Activated CD8-positive, alpha-beta T cell treated with anti-CD3 and anti-CD28 coated beads for 36 hours (primary cell): ENCODE measurements around the gene VIP. TPM values are rescaled to one million over a fixed set of nuclear protein-coding genes. Genes with fewer than 3 reads are reported as not detected.

Experiments
- ATAC-seq: fragments of 200-7000 bp; cut with Tn5 transposase; one replicate; pipeline ENCODE4 v1.10.0; 2021; ENCODE audit warnings: mild to moderate bottlenecking, moderate library complexity
- CTCF ChIA-PET: fragments of 350-600 bp; sonication (Branson Sonifier 250); formaldehyde crosslinking; loops from one replicate; lab custom pipeline; 2021; ENCODE audit warnings: antibody characterized with exemption; lab: Charles Lee
- POLR2A ChIA-PET: fragments of 350-600 bp; sonication (Branson Sonifier 250); formaldehyde crosslinking; loops from one replicate; lab custom pipeline; 2021; ENCODE audit warnings: antibody characterized with exemption; lab: Charles Lee
- DNase-seq: peaks from one replicate; pipeline ENCODE4 v3.0.0-alpha.2; 2020
- H3K27ac Mint-ChIP-seq: one replicate; pipeline ENCODE4 v1.8.0; 2021; ENCODE audit warnings: mild to moderate bottlenecking, mixed read lengths
- H3K27me3 Mint-ChIP-seq: one replicate; pipeline ENCODE4 v1.8.0; 2021; ENCODE audit warnings: mixed read lengths
- H3K36me3 Mint-ChIP-seq: one replicate; pipeline ENCODE4 v1.8.0; 2021; ENCODE audit warnings: low read depth, mixed read lengths
- H3K4me1 Mint-ChIP-seq: one replicate; pipeline ENCODE4 v1.8.0; 2021; ENCODE audit warnings: low read depth, mixed read lengths
- H3K4me3 Mint-ChIP-seq: one replicate; pipeline ENCODE4 v1.8.0; 2021; ENCODE audit warnings: mild to moderate bottlenecking, moderate library complexity, mixed read lengths
- H3K9me3 Mint-ChIP-seq: one replicate; pipeline ENCODE4 v1.8.0; 2021; ENCODE audit warnings: mixed read lengths
- intact Hi-C: fragments of 100-400 bp; cut with micrococcal nuclease; formaldehyde crosslinking; loops from one replicate; pipeline ENCODE4 v1.10.0; 2022
- total RNA-seq, 2 experiments: library from RNA; stranded (reverse); gene quantifications; one replicate each; pipeline ENCODE4 v1.2.3, GENCODE V29; 2021
- TF ChIP-seq, protein P1 (sequence below): fragments of 200-600 bp; IDR thresholded peaks from one replicate; pipeline ENCODE4 v1.8.0; 2022; ENCODE audit warnings: antibody characterized with exemption, mild to moderate bottlenecking

VIP gene
- total RNA-seq, 2 experiments from 2014 or later = not detected

DNA sequence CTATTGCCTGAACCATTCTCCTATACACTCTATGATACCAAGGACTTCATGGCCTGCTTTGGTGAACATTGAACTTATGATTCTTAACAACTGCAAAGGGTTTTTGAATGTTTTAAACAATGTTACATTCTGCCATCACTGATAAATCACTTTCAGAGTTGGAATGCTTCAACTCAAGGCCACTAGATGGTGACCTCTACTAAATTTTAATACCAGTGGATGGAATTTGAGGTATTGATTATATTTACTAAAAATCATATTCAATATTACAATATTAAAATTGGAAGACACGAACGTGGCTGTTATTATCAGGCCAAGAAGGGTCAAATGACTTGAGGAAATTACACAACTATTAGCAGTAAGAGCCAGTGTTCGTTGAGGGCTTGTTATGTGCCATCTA lies 34.3 kb upstream of the VIP start:
- DNase-seq = no peak
- H3K4me3 Mint-ChIP-seq = no peak overlapping the region
- H3K27me3 Mint-ChIP-seq = no peaks in the 10 kb centered on the region
- H3K36me3 Mint-ChIP-seq = no peaks in the 10 kb centered on the region
- POLR2A ChIA-PET = no interaction called here
- H3K9me3 Mint-ChIP-seq = peaks cover 8% of the 10 kb centered on the region
- TF ChIP-seq, protein P1, sequence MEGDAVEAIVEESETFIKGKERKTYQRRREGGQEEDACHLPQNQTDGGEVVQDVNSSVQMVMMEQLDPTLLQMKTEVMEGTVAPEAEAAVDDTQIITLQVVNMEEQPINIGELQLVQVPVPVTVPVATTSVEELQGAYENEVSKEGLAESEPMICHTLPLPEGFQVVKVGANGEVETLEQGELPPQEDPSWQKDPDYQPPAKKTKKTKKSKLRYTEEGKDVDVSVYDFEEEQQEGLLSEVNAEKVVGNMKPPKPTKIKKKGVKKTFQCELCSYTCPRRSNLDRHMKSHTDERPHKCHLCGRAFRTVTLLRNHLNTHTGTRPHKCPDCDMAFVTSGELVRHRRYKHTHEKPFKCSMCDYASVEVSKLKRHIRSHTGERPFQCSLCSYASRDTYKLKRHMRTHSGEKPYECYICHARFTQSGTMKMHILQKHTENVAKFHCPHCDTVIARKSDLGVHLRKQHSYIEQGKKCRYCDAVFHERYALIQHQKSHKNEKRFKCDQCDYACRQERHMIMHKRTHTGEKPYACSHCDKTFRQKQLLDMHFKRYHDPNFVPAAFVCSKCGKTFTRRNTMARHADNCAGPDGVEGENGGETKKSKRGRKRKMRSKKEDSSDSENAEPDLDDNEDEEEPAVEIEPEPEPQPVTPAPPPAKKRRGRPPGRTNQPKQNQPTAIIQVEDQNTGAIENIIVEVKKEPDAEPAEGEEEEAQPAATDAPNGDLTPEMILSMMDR = no peak
- ATAC-seq = no peak
- no peak overlapping the region for H3K27ac Mint-ChIP-seq
- CTCF ChIA-PET = no interaction called here
- intact Hi-C loops = no loop called here
- H3K4me1 Mint-ChIP-seq = no peaks in the 10 kb centered on the region

DNA sequence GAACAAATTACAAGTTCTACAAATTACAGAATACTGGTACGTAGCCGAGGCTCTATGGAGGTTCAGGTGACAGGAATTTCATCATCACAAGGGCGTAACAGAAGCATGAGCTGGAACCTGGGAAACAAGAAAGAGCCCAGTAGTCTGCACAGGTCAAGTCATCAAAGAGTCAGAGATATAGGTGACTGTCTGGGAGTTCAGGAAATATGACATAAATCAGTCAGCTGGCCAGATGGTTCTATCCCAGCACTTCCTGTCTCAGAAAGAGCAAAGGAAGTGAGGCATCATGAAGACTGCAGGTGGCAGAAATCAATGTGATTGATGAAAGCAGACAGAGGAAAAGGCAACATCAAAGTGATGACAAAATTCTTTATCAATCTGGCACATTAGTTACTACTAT lies 29.6 kb upstream of the VIP start:
- no peaks in the 10 kb centered on the region for H3K9me3 Mint-ChIP-seq
- no peaks in the 10 kb centered on the region for H3K36me3 Mint-ChIP-seq
- H3K27ac Mint-ChIP-seq = no peak overlapping the region
- no peaks in the 10 kb centered on the region for H3K4me1 Mint-ChIP-seq
- H3K27me3 Mint-ChIP-seq = peaks cover 2% of the 10 kb centered on the region
- CTCF ChIA-PET = interaction anchor here (1.2 kb wide), 1 partner anchor 227 kb away, joined by 3 read pairs; no protein-coding TSS in a partner anchor
- DNase-seq (no peak), ATAC-seq (no peak)
- TF ChIP-seq, protein P1 = no peak
- intact Hi-C loops = no loop called here
- H3K4me3 Mint-ChIP-seq = no peak overlapping the region
- POLR2A ChIA-PET = no interaction called here

DNA sequence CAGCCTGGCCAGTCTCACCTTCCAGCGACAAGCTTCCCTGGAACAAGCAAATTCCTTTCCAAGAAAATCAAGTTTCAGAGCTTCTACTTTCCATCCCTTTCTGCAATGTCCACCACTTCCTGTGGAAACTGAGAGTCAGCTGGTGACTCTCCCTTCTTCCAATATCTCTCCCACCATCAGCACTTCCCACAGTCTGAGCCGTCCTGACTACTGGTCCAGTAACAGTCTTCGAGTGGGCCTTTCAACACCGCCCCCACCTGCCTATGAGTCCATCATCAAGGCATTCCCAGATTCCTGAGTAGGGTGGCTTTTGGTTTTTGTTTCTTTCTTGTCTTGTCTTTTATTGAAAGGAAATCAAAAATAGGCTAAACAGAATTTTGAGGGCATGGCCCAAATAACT lies 28.6 kb upstream of the VIP start:
- Mint-ChIP-seq H3K36me3 (no peaks in the 10 kb centered on the region), H3K4me3 (no peak overlapping the region), H3K27ac (no peak overlapping the region), H3K9me3 (no peaks in the 10 kb centered on the region), H3K27me3 (peaks cover 2% of the 10 kb centered on the region), H3K4me1 (no peaks in the 10 kb centered on the region)
- DNase-seq (no peak), ATAC-seq (no peak)
- ChIA-PET POLR2A (no interaction called here), CTCF (interaction anchor here (0.6 kb wide), 1 partner anchor 444 kb away, joined by 3 read pairs; no protein-coding TSS in a partner anchor)
- TF ChIP-seq, protein P1 = no peak
- intact Hi-C loops = no loop called here

DNA sequence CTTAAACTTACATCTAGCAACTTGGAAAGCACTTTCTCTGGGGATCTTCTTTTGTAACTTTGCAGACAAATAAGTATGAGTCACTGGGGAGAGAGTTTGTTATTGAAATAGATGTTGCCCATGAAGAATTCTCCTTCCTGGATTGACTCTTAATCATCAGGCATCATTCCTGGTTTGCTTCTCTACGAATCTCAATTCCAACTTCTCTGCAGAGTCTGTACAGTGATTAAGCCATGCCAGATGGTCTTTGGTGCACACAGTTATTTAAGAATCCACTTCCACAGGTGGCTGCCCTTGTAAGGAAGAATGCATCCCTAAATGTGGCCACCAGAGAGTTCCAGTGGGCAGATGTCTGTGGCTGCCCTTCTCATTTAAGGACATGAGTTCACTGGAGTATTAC lies 27.2 kb upstream of the VIP start:
- intact Hi-C loops = no loop called here
- no peaks in the 10 kb centered on the region for H3K4me1 Mint-ChIP-seq
- no peak overlapping the region for H3K27ac Mint-ChIP-seq
- CTCF ChIA-PET = interaction anchor here (1.0 kb wide), 1 partner anchor 175 kb away, joined by 3 read pairs; no protein-coding TSS in a partner anchor
- H3K27me3 Mint-ChIP-seq = peaks cover 2% of the 10 kb centered on the region
- TF ChIP-seq, protein P1 = no peak
- no peaks in the 10 kb centered on the region for H3K9me3 Mint-ChIP-seq
- ATAC-seq = no peak
- H3K36me3 Mint-ChIP-seq = no peaks in the 10 kb centered on the region
- no peak overlapping the region for H3K4me3 Mint-ChIP-seq
- POLR2A ChIA-PET = no interaction called here
- DNase-seq = no peak

DNA sequence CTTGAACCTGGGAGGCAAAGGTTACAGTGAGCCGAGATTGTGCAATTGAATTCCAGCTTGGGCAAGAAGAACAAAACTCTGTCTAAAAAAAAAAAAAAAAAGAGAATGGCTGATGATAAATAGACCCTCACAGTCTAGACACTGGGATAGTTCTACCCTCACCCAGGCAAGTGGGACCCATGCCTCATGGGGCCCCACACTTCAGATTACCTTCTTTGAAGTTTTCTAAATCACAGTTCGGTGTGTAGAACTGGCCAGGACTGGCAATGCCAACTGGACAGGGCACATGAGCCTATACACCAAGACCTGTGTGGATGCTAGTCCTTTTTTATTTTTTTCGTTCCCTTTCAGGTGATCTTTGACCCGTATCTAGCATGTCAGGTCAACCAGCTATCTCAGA lies 24.3 kb upstream of the VIP start:
- H3K36me3 Mint-ChIP-seq = no peaks in the 10 kb centered on the region
- intact Hi-C loops = no loop called here
- POLR2A ChIA-PET = no interaction called here
- CTCF ChIA-PET = no interaction called here
- no peak overlapping the region for H3K4me3 Mint-ChIP-seq
- H3K27me3 Mint-ChIP-seq = peaks cover 2% of the 10 kb centered on the region
- TF ChIP-seq, protein P1 = no peak
- no peak overlapping the region for H3K27ac Mint-ChIP-seq
- no peaks in the 10 kb centered on the region for H3K4me1 Mint-ChIP-seq
- DNase-seq = no peak
- no peaks in the 10 kb centered on the region for H3K9me3 Mint-ChIP-seq
- ATAC-seq = no peak
